A549 (cell line): ENCODE measurements around the gene CTCFL. TPM values are rescaled to one million over a fixed set of nuclear protein-coding genes. Genes with fewer than 3 reads are reported as not detected.

ENCODE experiments used
- ATAC-seq, 2 experiments: fragments of 200-7000 bp in 1 of 2; fragments of >200 bp in 1 of 2; cut with Nextera tagmentation in 1 of 2; cut with Tn5 transposase in 1 of 2; 3 replicates each; pipeline versions ENCODE4 v1.8.0 to v1.9.1; 2018 to 2020; ENCODE audit warnings: mild to moderate bottlenecking in 1 of 2, moderate library complexity in 1 of 2
- CTCF ChIA-PET: fragments of 300-600 bp; sonication (Branson Sonifier 250); formaldehyde crosslinking; extraction: SDS; loops from one replicate; lab custom pipeline; 2021; ENCODE audit warnings: antibody characterized with exemption, inconsistent platforms; lab: Yijun Ruan, JAX
- POLR2A ChIA-PET: fragments of 350-600 bp; formaldehyde crosslinking; extraction: SDS; loops from one replicate; lab custom pipeline; 2021; ENCODE audit warnings: antibody characterized with exemption, inconsistent platforms; lab: Yijun Ruan, JAX
- DNase-seq, 2 experiments: peaks; one replicate each; pipeline versions ENCODE4 v3.0.0 to v3.0.0-alpha.2; 2011 to 2016; ENCODE audit warnings: low read depth in 1 of 2, low spot score in 1 of 2
- FAIRE-seq: peaks from 2 replicates; lab custom pipeline; 2011; peaks lifted over from hg19 to GRCh38; lab: Jason Lieb, UNC
- H3K27ac ChIP-seq, 2 experiments: fragments of >200 bp; sonication (Bioruptor Twin); formaldehyde crosslinking; 3 replicates each; pipeline ENCODE4 v1.5.1; 2016 to 2017
- H3K4me1 ChIP-seq: fragments of >200 bp; sonication (Bioruptor Twin); formaldehyde crosslinking; 3 replicates; pipeline ENCODE4 v1.6.1; 2016
- H3K4me2 ChIP-seq: fragments of >200 bp; sonication (Bioruptor Twin); formaldehyde crosslinking; 3 replicates; pipeline ENCODE4 v1.6.1; 2016
- H3K4me3 ChIP-seq: fragments of >200 bp; sonication (Bioruptor Twin); formaldehyde crosslinking; 3 replicates; pipeline ENCODE4 v1.5.1; 2016
- H3K9me3 ChIP-seq: fragments of >200 bp; sonication (Bioruptor Twin); formaldehyde crosslinking; 3 replicates; pipeline ENCODE4 v1.6.1; 2016
- CBX2 ChIP-seq: fragments of 200-600 bp; sonication (generic); IDR thresholded peaks from 2 replicates; pipeline ENCODE4 v1.6.1; 2016; ENCODE audit warnings: low read depth, mild to moderate bottlenecking, borderline replicate concordance
- CBX8 ChIP-seq: fragments of 200-600 bp; sonication (generic); IDR thresholded peaks from 2 replicates; pipeline ENCODE4 v1.6.1; 2016
- CHD2 ChIP-seq: fragments of 150-350 bp; IDR thresholded peaks from 2 replicates; pipeline ENCODE4 v1.6.1; 2014; ENCODE audit warnings: low read length; ENCODE audit not compliant: partially characterized antibody
- CTCF ChIP-seq: fragments of >200 bp; sonication (Bioruptor Twin); formaldehyde crosslinking; IDR thresholded peaks from 3 replicates; pipeline ENCODE4 v1.5.1; 2016
- E2F6 ChIP-seq: IDR thresholded peaks from 2 replicates; pipeline ENCODE4 v1.6.1; 2012; ENCODE audit warnings: low read depth, borderline replicate concordance
- EHMT2 ChIP-seq: fragments of 200-600 bp; sonication (generic); IDR thresholded peaks from 2 replicates; pipeline ENCODE4 v1.6.1; 2016; ENCODE audit warnings: antibody characterized with exemption, low read depth, mild to moderate bottlenecking, moderate library complexity
- ESRRA ChIP-seq: fragments of 150-350 bp; IDR thresholded peaks from 2 replicates; pipeline ENCODE4 v1.6.1; 2014; ENCODE audit warnings: mild to moderate bottlenecking, low read length, borderline replicate concordance
- FOSL2 ChIP-seq, 2 experiments: fragments of 450-650 bp in 1 of 2; fragments of >200 bp in 1 of 2; sonication (Bioruptor Twin) in 1 of 2; formaldehyde crosslinking; IDR thresholded peaks; 2 replicates each; pipeline versions ENCODE4 v1.5.0 to v1.6.1; 2016 to 2020; ENCODE audit warnings: mild to moderate bottlenecking in 1 of 2, moderate library complexity in 1 of 2
- FOXS1 ChIP-seq: fragments of 250-450 bp; sonication (Bioruptor Pico); IDR thresholded peaks from 2 replicates; pipeline ENCODE4 v1.5.0; 2020; ENCODE audit warnings: mild to moderate bottlenecking, moderate library complexity
- GATA3 ChIP-seq: IDR thresholded peaks from 2 replicates; pipeline ENCODE4 v1.6.1; 2012; ENCODE audit warnings: borderline replicate concordance
- HEYL ChIP-seq: fragments of 250-450 bp; sonication (Bioruptor Pico); IDR thresholded peaks from 2 replicates; pipeline ENCODE4 v1.8.0; 2021; ENCODE audit warnings: mild to moderate bottlenecking, moderate library complexity
- HOXB5 ChIP-seq: fragments of 250-450 bp; sonication (Bioruptor Pico); IDR thresholded peaks from 2 replicates; pipeline ENCODE4 v1.5.0; 2020; ENCODE audit warnings: mild to moderate bottlenecking, moderate library complexity
- KDM1A ChIP-seq: fragments of 200-600 bp; sonication (generic); IDR thresholded peaks from 2 replicates; pipeline ENCODE4 v1.6.1; 2016; ENCODE audit warnings: low read depth, mild to moderate bottlenecking
- KDM5A ChIP-seq: fragments of 200-600 bp; sonication (generic); IDR thresholded peaks from 2 replicates; pipeline ENCODE4 v1.6.1; 2016; ENCODE audit warnings: antibody characterized with exemption, mild to moderate bottlenecking
- NPAS2 ChIP-seq: fragments of 250-450 bp; sonication (Bioruptor Pico); IDR thresholded peaks from 2 replicates; pipeline ENCODE4 v1.8.0; 2022; ENCODE audit warnings: mild to moderate bottlenecking, moderate library complexity, borderline replicate concordance
- NR3C1 ChIP-seq: fragments of >200 bp; sonication (Bioruptor Twin); formaldehyde crosslinking; IDR thresholded peaks from 3 replicates; pipeline ENCODE4 v1.6.1; 2017
- PHF8 ChIP-seq: fragments of 200-600 bp; sonication (generic); IDR thresholded peaks from 2 replicates; pipeline ENCODE4 v1.6.1; 2016; ENCODE audit warnings: low read depth, mild to moderate bottlenecking, antibody characterized with exemption, moderate library complexity, borderline replicate concordance
- RAD21 ChIP-seq, 2 experiments: fragments of >200 bp in 1 of 2; sonication (Bioruptor Twin) in 1 of 2; formaldehyde crosslinking in 1 of 2; IDR thresholded peaks in 1 of 2; conservative IDR thresholded peaks in 1 of 2; 2 replicates in 1 of 2; 3 replicates in 1 of 2; pipeline ENCODE4 v1.6.1; 2012 to 2018; ENCODE audit warnings: inconsistent platforms in 1 of 2
- RCOR1 ChIP-seq: fragments of 150-350 bp; IDR thresholded peaks from 2 replicates; pipeline ENCODE4 v1.6.1; 2014; ENCODE audit warnings: antibody characterized with exemption, low read length, low read depth
- TP53 ChIP-seq: fragments of 250-450 bp; sonication (Bioruptor Pico); IDR thresholded peaks from 2 replicates; pipeline ENCODE4 v1.5.0; 2021; ENCODE audit warnings: mild to moderate bottlenecking, moderate library complexity
- ZFP36 ChIP-seq: fragments of 450-650 bp; IDR thresholded peaks from 2 replicates; pipeline ENCODE4 v1.6.1; 2014; ENCODE audit warnings: borderline replicate concordance; ENCODE audit not compliant: partially characterized antibody
- ZNF302 ChIP-seq: fragments of 250-450 bp; sonication (Bioruptor Pico); IDR thresholded peaks from 2 replicates; pipeline ENCODE4 v1.9.0; 2021; ENCODE audit warnings: inconsistent platforms, mild to moderate bottlenecking, moderate library complexity
- WGBS: methylation state at CpG from one replicate; pipeline ENCODE4 v1.1.6; 2017; ENCODE audit errors: missing lambda C conversion rate; 5-methylcytosine and 5-hydroxymethylcytosine counted together
- polyA plus RNA-seq, 4 experiments: library from polyadenylated mRNA; depleted of rRNA in 3 of 4; stranded (reverse); fragments of >200 nt; fragmentation: RNase III in 1 of 4; extraction: RNeasy Plus Mini Kit Qiagen cat#74134 plus additional on column Dnase treatment in 1 of 4; gene quantifications; 2 replicates in 3 of 4; 3 replicates in 1 of 4; pipeline ENCODE4 v1.2.3, GENCODE V29; 2011 to 2017
- TF ChIP-seq, protein P1 (sequence below): IDR thresholded peaks from 2 replicates; pipeline ENCODE4 v1.6.1; 2012
- TF ChIP-seq, protein P2 (sequence below): fragments of >200 bp; sonication (Bioruptor Twin); formaldehyde crosslinking; IDR thresholded peaks from 3 replicates; pipeline ENCODE4 v1.6.1; 2016

The CTCFL gene
- polyA plus RNA-seq, 2 of the 4 experiments (the other 2 are of a cell fraction) = 0.03 TPM

DNA sequence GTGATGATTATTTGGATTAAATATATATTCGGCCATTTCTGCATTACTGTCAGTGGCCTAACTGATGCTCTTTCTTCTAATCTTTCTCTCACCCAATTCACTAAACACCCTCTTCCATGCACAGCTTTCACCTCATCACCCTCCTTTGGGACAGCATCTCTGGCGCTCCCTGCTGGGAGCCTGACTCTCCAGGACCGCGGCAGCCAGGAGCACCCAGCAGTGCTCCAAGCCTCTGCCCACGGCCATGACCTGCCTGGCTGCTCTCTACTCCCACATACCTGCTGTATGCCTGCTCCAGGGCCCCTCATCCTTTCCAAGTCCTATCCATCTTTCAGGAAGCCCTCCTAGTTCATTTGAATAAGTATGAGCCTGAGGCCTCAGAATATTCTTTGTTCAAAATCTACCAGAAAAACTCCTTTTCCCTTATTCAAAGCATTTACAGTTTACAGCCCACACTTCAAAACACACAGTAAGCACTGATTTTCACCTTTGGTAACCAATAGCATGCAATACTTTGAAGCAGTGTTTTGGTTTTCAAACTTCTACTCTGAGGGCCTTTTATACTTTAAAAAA is 15.2 kb downstream of the CTCFL start:
- H3K9me3 ChIP-seq = no peaks in the 10 kb centered on the region
- DNase-seq = peak; percentile 45 to 68
- WGBS = 8% methylated on average over 5 of the region's 5 CpGs
- TF ChIP-seq ZFP36 (no peak), EHMT2 (no peak), RAD21 (conservative IDR thresholded peaks at IDR 0.05 in 1 of 2, IDR thresholded peaks at IDR 0.05 in 1 of 2) (peak in 1 of 2 experiments; percentile 40; a peak in 2 of 5 replicates), CTCF (peak; percentile 46)
- TF ChIP-seq, all 56 proteins: peak for 2
- no peak overlapping the region for H3K4me2 ChIP-seq
- no peak for FAIRE-seq
- H3K27ac ChIP-seq = no peak overlapping the region
- no peaks in the 10 kb centered on the region for H3K4me1 ChIP-seq
- H3K4me3 ChIP-seq = no peak overlapping the region
- ChIA-PET POLR2A (no interaction called here), CTCF (interaction anchor here (0.6 to 19.8 kb wide), 11 partner anchors 11 to 701 kb away, joined by 3 to 388 read pairs (median 5); no protein-coding TSS in a partner anchor)
- ATAC-seq = peak; percentile 91 to 94

- FAIRE-seq = no peak
- ChIA-PET CTCF (interaction anchor here (0.5 to 19.8 kb wide), 9 partner anchors 10 to 702 kb away, joined by 3 to 388 read pairs (median 6); no protein-coding TSS in a partner anchor), POLR2A (no interaction called here)
- 63% methylated on average over 5 of the region's 5 CpGs for WGBS
- H3K4me2 ChIP-seq = no peak overlapping the region
- H3K4me1 ChIP-seq = no peaks in the 10 kb centered on the region
- DNase-seq = no peak
- H3K9me3 ChIP-seq = no peaks in the 10 kb centered on the region
- no peak for ATAC-seq
- TF ChIP-seq CTCF (no peak), FOSL2 (IDR thresholded peaks at IDR 0.05) (no peak), FOSL2 (CRISPR knock-in tag; IDR thresholded peaks at IDR 0.05) (no peak), E2F6 (no peak), GATA3 (no peak), CHD2 (no peak), RCOR1 (no peak), NR3C1 (no peak), NPAS2 (no peak), EHMT2 (no peak), TP53 (no peak), FOXS1 (CRISPR knock-in tag) (no peak)
- TF ChIP-seq, protein P1, sequence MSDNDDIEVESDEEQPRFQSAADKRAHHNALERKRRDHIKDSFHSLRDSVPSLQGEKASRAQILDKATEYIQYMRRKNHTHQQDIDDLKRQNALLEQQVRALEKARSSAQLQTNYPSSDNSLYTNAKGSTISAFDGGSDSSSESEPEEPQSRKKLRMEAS = no peak
- no peak overlapping the region for H3K27ac ChIP-seq
- no peak overlapping the region for H3K4me3 ChIP-seq
Observed at GRCh38 chr20:57508831-57509230, 16.1 kb downstream of the CTCFL start.

- Histone ChIP-seq H3K4me3 (no peak overlapping the region), H3K9me3 (no peaks in the 10 kb centered on the region), H3K4me2 (no peak overlapping the region), H3K4me1 (no peaks in the 10 kb centered on the region), H3K27ac (no peak overlapping the region)
- WGBS = 45% methylated on average over 8 of the region's 8 CpGs
- FAIRE-seq = no peak
- CTCF ChIA-PET = interaction anchor here (0.5 to 19.8 kb wide), 9 partner anchors 9 to 703 kb away, joined by 3 to 388 read pairs (median 6); no protein-coding TSS in a partner anchor
- POLR2A ChIA-PET = no interaction called here
- TF ChIP-seq PHF8 (no peak), KDM5A (no peak), CBX2 (no peak), CBX8 (no peak), KDM1A (no peak), ESRRA (no peak), HEYL (no peak), CHD2 (no peak), TP53 (no peak), ZNF302 (no peak), HOXB5 (CRISPR knock-in tag) (no peak)
- TF ChIP-seq, protein P2, sequence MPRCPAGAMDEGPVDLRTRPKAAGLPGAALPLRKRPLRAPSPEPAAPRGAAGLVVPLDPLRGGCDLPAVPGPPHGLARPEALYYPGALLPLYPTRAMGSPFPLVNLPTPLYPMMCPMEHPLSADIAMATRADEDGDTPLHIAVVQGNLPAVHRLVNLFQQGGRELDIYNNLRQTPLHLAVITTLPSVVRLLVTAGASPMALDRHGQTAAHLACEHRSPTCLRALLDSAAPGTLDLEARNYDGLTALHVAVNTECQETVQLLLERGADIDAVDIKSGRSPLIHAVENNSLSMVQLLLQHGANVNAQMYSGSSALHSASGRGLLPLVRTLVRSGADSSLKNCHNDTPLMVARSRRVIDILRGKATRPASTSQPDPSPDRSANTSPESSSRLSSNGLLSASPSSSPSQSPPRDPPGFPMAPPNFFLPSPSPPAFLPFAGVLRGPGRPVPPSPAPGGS = no peak
- ATAC-seq = no peak
- no peak for DNase-seq
Observed at GRCh38 chr20:57508381-57508780, 16.6 kb downstream of the CTCFL start.
